ACHN (cell line): ENCODE results near the gene KLLN.
"Not testable (repeated sequence)": the region's sequence is repeated elsewhere in the genome, so short reads cannot be mapped to it uniquely, and the experiment has no call there.

Source experiments
- DNase-seq: peaks from one replicate; pipeline ENCODE4 v3.0.0-alpha.2; 2015
- in situ Hi-C: cut with HindIII; loops from 2 replicates; pipeline ENCODE4 v1.10.0; 2017; ENCODE audit warnings: low sequenced_read_pairs, low pct_ligation_motif_present, low pct_unique_long_range_greater_than_20kb

Gene KLLN

GRCh38 chr10:87863053-87863943, at the start of gene KLLN, which contains the start of gene PTEN:
Gene KLLN (minus strand): TSS chr10:87863533. CDS start chr10:87862487, 1,046 bp downstream.
Gene PTEN (plus strand): TSS chr10:87863625. CDS start chr10:87864470, 845 bp downstream.
- peak; percentile 96 for DNase-seq
- in situ Hi-C loops = loop anchor here (25.0 kb wide), 1 partner anchor 699 kb away; no protein-coding TSS in a partner anchor

GRCh38 chr10:87903396-87903795, 40.1 kb upstream of the KLLN start:
- in situ Hi-C loops = not testable (repeated sequence)

GRCh38 chr10:87897957-87898356, 34.6 kb upstream of the KLLN start:
- in situ Hi-C loops, DNase-seq: not testable (repeated sequence)

More at GRCh38 chr10:87903396-87903795, 40.1 kb upstream of the KLLN start:
- DNase-seq = not testable (repeated sequence)

GRCh38 chr10:87896216-87896615, 32.9 kb upstream of the KLLN start:
- in situ Hi-C loops = no loop called here

GRCh38 chr10:87895430-87895829, 32.1 kb upstream of the KLLN start:
- no peak for DNase-seq
- in situ Hi-C loops = no loop called here

More at GRCh38 chr10:87896216-87896615, 32.9 kb upstream of the KLLN start:
- no peak for DNase-seq

- no peak for DNase-seq
- in situ Hi-C loops = no loop called here
These were observed 24.4 kb upstream of the KLLN start for GRCh38 chr10:87887548-87888289.

GRCh38 chr10:87887146-87887545, 23.8 kb upstream of the KLLN start:
- no peak for DNase-seq
- in situ Hi-C loops = no loop called here

- in situ Hi-C loops = no loop called here
- no peak for DNase-seq
These were observed 23.3 kb upstream of the KLLN start for GRCh38 chr10:87886635-87887034.

GRCh38 chr10:87882555-87883294, 19.4 kb upstream of the KLLN start:
- in situ Hi-C loops = no loop called here

GRCh38 chr10:87881373-87882059, 18.2 kb upstream of the KLLN start:
- in situ Hi-C loops, DNase-seq: not testable (repeated sequence)

More at GRCh38 chr10:87882555-87883294, 19.4 kb upstream of the KLLN start:
- no peak for DNase-seq

- in situ Hi-C loops = no loop called here
These were observed 17.0 kb upstream of the KLLN start for GRCh38 chr10:87880336-87880735.

GRCh38 chr10:87878664-87879459, 15.5 kb upstream of the KLLN start:
- no peak for DNase-seq
- in situ Hi-C loops = loop anchor here (10.0 kb wide), 1 partner anchor 236 kb away; no protein-coding TSS in a partner anchor

More at GRCh38 chr10:87880336-87880735, 17.0 kb upstream of the KLLN start:
- no peak for DNase-seq

- in situ Hi-C loops = loop anchor here (10.0 kb wide), 1 partner anchor 239 kb away; no protein-coding TSS in a partner anchor
- no peak for DNase-seq
These were observed 12.7 kb upstream of the KLLN start for GRCh38 chr10:87875929-87876571.

- in situ Hi-C loops = loop anchor here (10.0 to 25.0 kb wide), 2 partner anchors 241 to 689 kb away; no protein-coding TSS in a partner anchor
- no peak for DNase-seq
These were observed 10.3 kb upstream of the KLLN start for GRCh38 chr10:87873656-87874055.

GRCh38 chr10:87872828-87873227, 9.5 kb upstream of the KLLN start:
- in situ Hi-C loops = loop anchor here (10.0 to 25.0 kb wide), 2 partner anchors 242 to 689 kb away; no protein-coding TSS in a partner anchor
- DNase-seq = no peak

- DNase-seq = no peak
- in situ Hi-C loops = loop anchor here (10.0 to 25.0 kb wide), 2 partner anchors 245 to 692 kb away; no protein-coding TSS in a partner anchor
These were observed 6.6 kb upstream of the KLLN start for GRCh38 chr10:87869773-87870551.
